T-helper 17 cell (primary cell): Measurements from ENCODE around the gene SKAP2. TPM values are rescaled to one million over a fixed set of nuclear protein-coding genes. Genes with fewer than 3 reads are reported as not detected.

Source experiments
- ATAC-seq: fragments of 150-1000 bp; cut with Tn5 transposase; 2 replicates; pipeline ENCODE4 v1.10.0; 2021; ENCODE audit warnings: mild to moderate bottlenecking, moderate library complexity
- DNase-seq, 3 donors: peaks; one replicate each; pipeline versions ENCODE4 v3.0.0 to v3.0.0-alpha.2; 2020 to 2021
- H3K9me3 ChIP-seq: one replicate; pipeline ENCODE4 v1.7.0; 2013; ENCODE audit warnings: low read length, mild to moderate bottlenecking; ENCODE audit not compliant: control insufficient read depth, poor library complexity, severe bottlenecking
- H3K27ac Mint-ChIP-seq: one replicate; pipeline ENCODE4 v1.8.0; 2022; ENCODE audit warnings: mild to moderate bottlenecking, moderate library complexity, mixed read lengths
- H3K27me3 Mint-ChIP-seq: one replicate; pipeline ENCODE4 v1.8.0; 2022; ENCODE audit warnings: mixed read lengths
- H3K36me3 Mint-ChIP-seq: one replicate; pipeline ENCODE4 v1.8.0; 2022; ENCODE audit warnings: low read depth, mixed read lengths
- H3K4me1 Mint-ChIP-seq: one replicate; pipeline ENCODE4 v1.8.0; 2022; ENCODE audit warnings: mild to moderate bottlenecking, mixed read lengths
- H3K4me3 Mint-ChIP-seq: one replicate; pipeline ENCODE4 v1.8.0; 2022; ENCODE audit warnings: mild to moderate bottlenecking, moderate library complexity, mixed read lengths
- total RNA-seq, 4 donors: library from RNA in 2 of 4; stranded (reverse) in 2 of 4; gene quantifications; one replicate each; pipeline ENCODE4 v1.2.3 and lab custom pipeline; 2022 to 2026

Gene SKAP2
- total RNA-seq, 2 donors from 2014 or later = 5.6 to 13.7 TPM

DNA sequence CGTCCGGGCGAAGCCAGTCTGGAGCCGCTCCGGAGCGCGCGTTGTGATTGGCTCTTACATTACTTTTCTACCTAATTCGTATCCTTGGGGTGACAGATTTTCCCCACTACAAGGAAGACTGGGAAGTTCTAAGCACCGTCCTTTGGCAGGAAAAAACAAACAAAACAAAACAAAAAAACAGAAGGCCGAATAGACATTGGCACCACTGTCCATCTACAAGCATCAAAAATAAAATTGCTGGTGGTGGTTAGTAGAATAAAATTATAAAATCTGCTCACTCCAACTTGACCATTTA, 651 bp upstream of the SKAP2 start:
- H3K27me3 Mint-ChIP-seq = peaks cover 20% of the 10 kb centered on the region
- H3K27ac Mint-ChIP-seq = peak overlapping the region; percentile 91

DNA sequence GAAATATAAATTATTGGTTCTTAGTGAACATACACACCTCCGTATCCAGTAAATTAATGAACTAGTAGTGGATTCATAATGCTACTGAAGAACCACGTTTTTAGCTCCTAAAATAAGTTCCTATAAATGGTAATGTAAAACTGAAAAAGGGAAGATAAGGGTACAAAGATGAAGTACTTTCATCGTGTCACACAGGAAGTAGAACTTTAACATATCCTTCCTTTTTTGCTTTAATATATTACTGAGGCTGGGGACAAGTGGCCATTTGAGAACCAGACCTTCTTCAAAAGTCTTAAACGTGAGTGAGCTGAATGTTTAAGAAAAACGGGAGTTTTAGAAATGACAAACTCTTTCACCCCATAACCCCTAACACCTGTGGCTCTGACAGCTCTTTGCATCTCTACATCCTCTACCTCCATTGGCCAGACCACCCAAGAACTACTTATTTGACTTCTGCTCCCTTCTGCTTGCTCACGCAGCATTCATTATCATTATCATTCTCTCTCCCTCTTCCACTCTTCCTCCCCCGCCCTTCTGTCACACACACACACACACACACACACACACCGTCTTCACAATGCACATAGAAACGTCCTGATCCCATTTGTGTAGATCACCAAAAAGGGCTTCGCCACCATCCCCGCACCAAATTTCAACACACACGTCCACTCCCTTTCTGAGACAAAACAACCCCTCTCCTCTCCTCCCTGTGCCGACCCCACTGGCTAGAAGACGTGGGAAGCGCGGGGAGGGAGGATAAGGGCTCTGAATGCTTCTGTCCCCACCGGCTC, 677 bp downstream of the SKAP2 start:
- no peaks in the 10 kb centered on the region for H3K36me3 Mint-ChIP-seq
- DNase-seq = no peak
- H3K9me3 ChIP-seq = no peaks in the 10 kb centered on the region
- H3K4me1 Mint-ChIP-seq = peaks cover 10% of the 10 kb centered on the region
- H3K4me3 Mint-ChIP-seq = peak overlapping the region; percentile 96
- peak overlapping the region; percentile 91 for H3K27ac Mint-ChIP-seq
- H3K27me3 Mint-ChIP-seq = peaks cover 14% of the 10 kb centered on the region
- peak; percentile 8 for ATAC-seq

More for the DNA sequence above, 651 bp upstream of the SKAP2 start:
- DNase-seq (no peak), ATAC-seq (peak; percentile 45)
- no peaks in the 10 kb centered on the region for H3K9me3 ChIP-seq
- Mint-ChIP-seq H3K36me3 (no peaks in the 10 kb centered on the region), H3K4me1 (peaks cover 10% of the 10 kb centered on the region), H3K4me3 (peak overlapping the region; percentile 96)

DNA sequence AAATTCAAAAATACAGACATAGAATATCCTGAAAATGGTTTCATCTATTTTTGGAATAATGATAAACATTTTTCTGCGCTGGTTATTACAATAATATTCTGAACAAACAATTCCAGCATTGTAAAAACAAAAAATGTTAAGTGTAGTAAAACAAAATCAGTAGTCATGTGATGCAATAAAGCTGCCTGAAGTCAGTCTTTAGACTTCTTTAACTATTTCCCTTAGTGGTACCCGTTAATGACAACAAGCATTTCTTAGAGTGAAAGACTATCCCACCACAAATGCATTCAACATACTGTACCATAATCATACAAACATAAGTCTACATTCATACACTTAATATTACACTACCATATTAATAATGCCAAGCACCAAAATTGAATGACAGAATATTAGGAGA, 1.6 kb downstream of the SKAP2 start:
- Mint-ChIP-seq H3K27me3 (peaks cover 19% of the 10 kb centered on the region), H3K27ac (no peak overlapping the region), H3K4me3 (no peak overlapping the region), H3K36me3 (no peaks in the 10 kb centered on the region), H3K4me1 (peaks cover 10% of the 10 kb centered on the region)
- DNase-seq = no peak
- no peaks in the 10 kb centered on the region for H3K9me3 ChIP-seq
- ATAC-seq = no peak

DNA sequence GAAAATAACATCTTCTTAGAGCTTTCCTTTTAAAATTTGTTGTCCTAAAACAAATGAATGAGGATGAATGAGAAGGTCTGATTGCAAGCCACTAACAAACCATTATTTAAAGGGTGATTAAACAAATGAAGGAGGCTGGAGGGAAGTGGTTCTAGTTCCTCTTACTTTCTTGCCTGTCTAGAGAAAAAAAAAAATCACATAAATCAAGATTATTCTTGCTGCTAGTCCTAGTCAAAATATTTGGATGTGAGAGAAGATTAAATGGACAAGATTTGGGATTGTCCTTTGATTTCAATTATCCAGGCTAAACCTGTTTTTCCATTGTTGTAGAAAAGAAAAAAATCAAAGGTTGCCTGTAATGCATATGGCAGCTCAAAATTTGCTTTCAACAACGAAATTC, 3.3 kb downstream of the SKAP2 start:
- no peaks in the 10 kb centered on the region for H3K36me3 Mint-ChIP-seq
- peaks cover 13% of the 10 kb centered on the region for H3K4me1 Mint-ChIP-seq
- ATAC-seq = no peak
- H3K27me3 Mint-ChIP-seq = peaks cover 28% of the 10 kb centered on the region
- H3K27ac Mint-ChIP-seq = no peak overlapping the region
- no peak for DNase-seq
- no peak overlapping the region for H3K4me3 Mint-ChIP-seq
- no peaks in the 10 kb centered on the region for H3K9me3 ChIP-seq

- Mint-ChIP-seq H3K4me1 (peaks cover 13% of the 10 kb centered on the region), H3K4me3 (no peak overlapping the region), H3K27ac (no peak overlapping the region), H3K36me3 (no peaks in the 10 kb centered on the region), H3K27me3 (peaks cover 28% of the 10 kb centered on the region)
- ATAC-seq (no peak), DNase-seq (no peak)
- H3K9me3 ChIP-seq = no peaks in the 10 kb centered on the region
Measured at GRCh38 chr7:26860361-26860760, 4.0 kb downstream of the SKAP2 start.

DNA sequence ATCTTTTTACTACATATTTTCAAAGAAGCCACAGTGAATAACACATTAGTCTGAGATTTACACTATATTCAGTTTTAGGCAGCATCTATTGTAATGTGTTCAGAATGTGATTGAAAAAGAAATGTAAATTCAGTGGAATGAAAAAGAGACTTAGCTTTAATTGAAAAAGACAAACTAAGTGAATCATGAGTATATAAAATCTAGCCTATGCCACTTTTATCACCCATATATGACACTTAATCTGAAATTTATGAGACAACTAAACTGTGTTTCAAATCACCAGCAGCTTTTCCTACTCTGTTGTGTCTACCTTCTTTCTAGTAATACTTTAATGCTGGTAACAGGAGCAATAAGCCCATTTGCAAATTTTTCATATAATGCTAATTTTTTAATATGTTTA, 4.7 kb downstream of the SKAP2 start:
- H3K27ac Mint-ChIP-seq = no peak overlapping the region
- no peaks in the 10 kb centered on the region for H3K9me3 ChIP-seq
- no peaks in the 10 kb centered on the region for H3K36me3 Mint-ChIP-seq
- H3K27me3 Mint-ChIP-seq = peaks cover 28% of the 10 kb centered on the region
- DNase-seq (no peak), ATAC-seq (no peak)
- no peak overlapping the region for H3K4me3 Mint-ChIP-seq
- peaks cover 11% of the 10 kb centered on the region for H3K4me1 Mint-ChIP-seq

DNA sequence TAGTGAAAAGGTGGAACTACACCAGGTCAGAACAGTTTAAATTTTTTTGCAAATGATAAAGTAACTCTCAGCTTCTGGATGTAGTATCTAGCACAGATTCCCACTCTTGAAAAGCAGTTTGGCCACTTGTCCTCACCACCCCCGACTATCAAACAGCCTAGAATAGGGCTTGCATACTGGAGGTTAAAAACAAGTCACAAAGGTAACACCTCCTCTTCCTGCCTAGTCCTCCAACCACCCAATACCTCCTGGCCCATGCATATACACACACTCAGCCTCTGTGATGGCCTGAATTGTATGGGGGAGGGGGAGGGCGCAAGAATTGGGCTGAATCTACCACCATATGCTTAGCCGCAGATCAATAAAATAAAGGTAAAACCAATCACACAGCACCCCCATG, 5.7 kb downstream of the SKAP2 start:
- H3K4me3 Mint-ChIP-seq = no peak overlapping the region
- no peak for DNase-seq
- H3K9me3 ChIP-seq = no peaks in the 10 kb centered on the region
- H3K36me3 Mint-ChIP-seq = no peaks in the 10 kb centered on the region
- no peak for ATAC-seq
- no peak overlapping the region for H3K27ac Mint-ChIP-seq
- peaks cover 5% of the 10 kb centered on the region for H3K4me1 Mint-ChIP-seq
- peaks cover 30% of the 10 kb centered on the region for H3K27me3 Mint-ChIP-seq

DNA sequence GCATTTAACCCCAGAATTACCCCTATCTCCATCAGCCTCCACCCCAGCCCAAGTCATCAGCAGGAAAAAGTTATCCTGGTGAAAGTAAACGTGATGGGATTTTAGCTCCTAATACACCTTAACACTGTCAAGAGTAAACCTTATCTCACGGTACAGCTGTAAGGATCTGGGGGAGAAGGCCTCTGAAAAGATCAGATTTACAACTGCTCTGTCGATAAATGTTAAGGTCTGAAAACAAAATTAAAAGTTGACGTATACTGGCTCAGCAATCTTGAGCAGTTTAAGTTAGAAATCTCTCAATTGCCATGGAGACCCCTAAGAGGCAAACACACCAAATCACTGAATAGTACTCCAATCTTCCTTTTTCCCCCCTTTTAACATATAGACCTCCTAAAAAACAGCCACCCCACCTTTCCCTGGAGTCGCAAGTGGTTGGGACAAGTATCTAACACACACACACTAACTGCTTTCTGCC, 6.1 kb downstream of the SKAP2 start:
- no peak for DNase-seq
- Mint-ChIP-seq H3K27ac (no peak overlapping the region), H3K4me1 (peaks cover 5% of the 10 kb centered on the region), H3K4me3 (no peak overlapping the region), H3K27me3 (peaks cover 35% of the 10 kb centered on the region), H3K36me3 (no peaks in the 10 kb centered on the region)
- no peaks in the 10 kb centered on the region for H3K9me3 ChIP-seq
- no peak for ATAC-seq

DNA sequence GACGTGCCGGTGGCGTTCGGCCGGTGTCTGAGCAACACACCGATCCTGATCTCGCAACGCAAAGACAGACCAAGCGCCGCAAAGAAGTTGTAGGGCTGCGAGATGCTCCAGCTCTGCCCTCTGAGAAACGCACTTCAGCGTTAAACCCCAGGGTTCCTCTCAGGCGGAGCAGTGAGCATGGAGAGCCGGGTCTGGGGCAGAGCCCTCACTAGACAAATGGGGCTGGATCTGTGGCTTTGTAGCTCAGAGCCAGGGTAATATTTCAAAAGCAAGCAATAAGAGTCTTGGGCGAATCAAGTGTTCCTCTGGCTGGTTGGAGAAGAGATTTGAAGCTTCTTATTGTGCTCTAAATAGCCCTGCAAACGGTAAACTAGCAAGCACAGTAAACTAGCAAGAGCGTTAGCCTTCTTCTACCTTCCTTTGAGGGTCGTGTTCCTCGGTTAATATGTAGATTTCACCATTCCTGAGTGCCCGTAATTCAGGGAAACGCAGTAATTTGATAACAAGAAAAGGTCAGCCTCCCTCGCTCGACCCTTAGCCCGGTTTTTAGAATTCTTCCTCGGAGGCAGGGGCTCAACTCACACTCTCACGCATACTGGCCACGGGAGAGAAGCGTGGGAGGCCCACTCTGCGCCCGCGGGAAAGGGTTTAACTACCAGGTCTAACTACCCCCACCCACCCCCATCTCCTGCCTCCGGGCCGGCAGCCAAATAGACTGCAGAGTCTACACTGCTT, 6.7 kb downstream of the SKAP2 start:
- H3K36me3 Mint-ChIP-seq = no peaks in the 10 kb centered on the region
- DNase-seq (no peak), ATAC-seq (peak; percentile 37)
- no peaks in the 10 kb centered on the region for H3K9me3 ChIP-seq
- peaks cover 5% of the 10 kb centered on the region for H3K4me1 Mint-ChIP-seq
- H3K27me3 Mint-ChIP-seq = peaks cover 38% of the 10 kb centered on the region
- H3K27ac Mint-ChIP-seq = no peak overlapping the region
- peak overlapping the region; percentile 57 for H3K4me3 Mint-ChIP-seq

DNA sequence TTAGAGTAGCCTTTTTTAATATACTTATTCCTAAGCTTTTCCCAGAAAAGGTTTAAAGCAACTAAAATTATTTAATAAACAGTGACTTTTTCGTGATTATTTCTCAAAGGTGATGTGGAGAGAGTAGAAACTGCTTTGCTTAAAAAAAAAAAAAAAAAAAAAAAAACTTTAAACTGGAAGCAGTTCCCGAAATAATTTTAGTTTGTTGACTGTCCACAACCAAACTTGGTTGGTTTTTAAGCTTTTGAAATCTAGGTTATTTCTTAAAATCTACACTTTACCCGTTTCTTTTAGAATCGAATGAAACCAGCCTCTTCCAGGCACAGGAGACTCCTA, 7.3 kb downstream of the SKAP2 start:
- Mint-ChIP-seq H3K27me3 (peaks cover 38% of the 10 kb centered on the region), H3K36me3 (no peaks in the 10 kb centered on the region), H3K27ac (no peak overlapping the region), H3K4me1 (peaks cover 5% of the 10 kb centered on the region), H3K4me3 (peak overlapping the region; percentile 57)
- ATAC-seq = no peak
- H3K9me3 ChIP-seq = no peaks in the 10 kb centered on the region
- DNase-seq = no peak

DNA sequence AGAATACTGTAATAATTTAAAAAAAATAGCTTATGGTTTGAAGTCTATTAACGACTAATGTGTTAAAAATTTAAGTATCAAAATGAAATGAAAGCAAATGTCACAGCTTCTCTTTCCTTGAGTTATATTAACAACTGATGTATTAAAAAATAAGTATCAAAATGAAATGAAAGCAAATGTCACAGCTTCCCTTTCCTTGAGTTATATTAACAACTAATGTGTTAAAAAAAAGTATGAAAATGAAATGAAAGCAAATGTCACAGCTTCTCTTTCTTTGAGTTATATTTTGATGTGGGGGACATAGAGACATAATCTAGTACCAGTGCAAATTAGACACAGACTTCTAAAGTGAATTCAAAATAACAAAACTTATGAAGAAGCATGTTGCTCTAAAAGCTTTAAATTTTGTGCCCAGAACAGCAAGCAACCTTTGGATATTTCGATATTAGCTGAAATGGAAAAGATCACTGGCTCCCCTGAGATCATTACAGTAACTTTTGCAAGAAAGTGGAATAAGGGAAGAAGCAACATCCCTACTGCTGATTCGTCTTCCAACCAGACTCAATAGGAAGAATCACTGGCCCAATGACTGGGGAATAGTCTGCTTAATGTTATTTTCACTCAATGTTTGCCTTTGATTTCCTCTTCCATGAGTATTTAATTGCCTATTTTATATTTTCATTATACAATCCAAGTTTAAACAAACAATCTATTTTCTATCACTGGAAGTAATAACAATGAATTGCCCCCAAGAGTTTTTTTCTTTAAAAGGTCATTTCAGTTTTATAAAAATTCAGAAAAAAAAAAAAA, 8.0 kb downstream of the SKAP2 start:
- H3K9me3 ChIP-seq = no peaks in the 10 kb centered on the region
- peaks cover 38% of the 10 kb centered on the region for H3K27me3 Mint-ChIP-seq
- no peaks in the 10 kb centered on the region for H3K36me3 Mint-ChIP-seq
- DNase-seq = no peak
- no peak overlapping the region for H3K27ac Mint-ChIP-seq
- H3K4me3 Mint-ChIP-seq = no peak overlapping the region
- peaks cover 5% of the 10 kb centered on the region for H3K4me1 Mint-ChIP-seq
- no peak for ATAC-seq

- DNase-seq = no peak
- Mint-ChIP-seq H3K36me3 (no peaks in the 10 kb centered on the region), H3K27ac (no peak overlapping the region), H3K4me3 (no peak overlapping the region), H3K4me1 (peaks cover 5% of the 10 kb centered on the region), H3K27me3 (peaks cover 40% of the 10 kb centered on the region)
- H3K9me3 ChIP-seq = no peaks in the 10 kb centered on the region
- no peak for ATAC-seq
Measured at GRCh38 chr7:26854876-26855855, 9.2 kb downstream of the SKAP2 start.
